Bladder microvascular endothelial cell (primary cell): ENCODE results near the gene HRG. TPM values are rescaled to one million over a fixed set of nuclear protein-coding genes. Genes with fewer than 3 reads are reported as not detected.

ENCODE experiments used
- total RNA-seq: library from RNA; depleted of rRNA; stranded (reverse); fragments of >200 nt; gene quantifications from 2 replicates; pipeline ENCODE4 v1.2.3, GENCODE V29; 2014

HRG gene, protein sequence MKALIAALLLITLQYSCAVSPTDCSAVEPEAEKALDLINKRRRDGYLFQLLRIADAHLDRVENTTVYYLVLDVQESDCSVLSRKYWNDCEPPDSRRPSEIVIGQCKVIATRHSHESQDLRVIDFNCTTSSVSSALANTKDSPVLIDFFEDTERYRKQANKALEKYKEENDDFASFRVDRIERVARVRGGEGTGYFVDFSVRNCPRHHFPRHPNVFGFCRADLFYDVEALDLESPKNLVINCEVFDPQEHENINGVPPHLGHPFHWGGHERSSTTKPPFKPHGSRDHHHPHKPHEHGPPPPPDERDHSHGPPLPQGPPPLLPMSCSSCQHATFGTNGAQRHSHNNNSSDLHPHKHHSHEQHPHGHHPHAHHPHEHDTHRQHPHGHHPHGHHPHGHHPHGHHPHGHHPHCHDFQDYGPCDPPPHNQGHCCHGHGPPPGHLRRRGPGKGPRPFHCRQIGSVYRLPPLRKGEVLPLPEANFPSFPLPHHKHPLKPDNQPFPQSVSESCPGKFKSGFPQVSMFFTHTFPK
- total RNA-seq: not detected in 2 replicates

GRCh38 chr3:186665625-186666188 is at the start of gene HRG:
TSS of gene HRG (plus strand) at chr3:186666014. CDS start at chr3:186666032, 18 bp downstream.

DNA sequence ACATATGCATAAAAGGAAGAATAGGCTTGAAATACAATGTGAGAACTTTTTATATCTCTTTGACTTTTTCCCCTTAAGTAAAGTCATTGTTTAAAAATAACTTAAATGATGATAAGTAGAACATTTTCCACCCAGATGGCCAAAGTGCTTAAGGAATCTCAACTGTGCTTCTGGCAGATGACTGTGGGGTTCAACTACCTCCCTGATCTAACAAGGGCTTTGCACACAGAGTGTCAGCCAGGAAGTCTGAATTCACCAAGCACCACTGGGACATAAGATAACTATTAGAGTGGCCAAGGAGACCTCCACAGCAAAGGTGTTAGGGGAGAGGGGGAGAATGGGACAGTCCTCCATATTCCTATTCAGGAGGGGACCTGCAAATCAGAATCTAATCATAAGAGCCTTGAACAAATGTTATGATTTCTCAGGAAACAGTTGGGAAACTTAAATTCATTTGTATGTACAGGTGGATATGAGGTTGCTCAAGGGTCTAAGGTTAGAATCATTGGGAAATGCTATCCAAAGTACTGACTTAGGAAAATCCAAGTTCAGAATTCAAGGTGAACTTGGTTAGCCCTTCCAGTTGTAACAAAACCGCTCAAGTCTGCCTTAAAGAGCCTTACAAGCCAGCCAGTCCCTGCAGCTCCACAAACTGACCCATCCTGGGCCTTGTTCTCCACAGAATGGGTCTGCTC is 25.9 kb upstream of the HRG start, which contains the start of gene FETUB:
FETUB (plus strand) TSS at position 622 of the 695 bp plus-strand sequence; CDS start at position 684, 62 bp downstream.

DNA sequence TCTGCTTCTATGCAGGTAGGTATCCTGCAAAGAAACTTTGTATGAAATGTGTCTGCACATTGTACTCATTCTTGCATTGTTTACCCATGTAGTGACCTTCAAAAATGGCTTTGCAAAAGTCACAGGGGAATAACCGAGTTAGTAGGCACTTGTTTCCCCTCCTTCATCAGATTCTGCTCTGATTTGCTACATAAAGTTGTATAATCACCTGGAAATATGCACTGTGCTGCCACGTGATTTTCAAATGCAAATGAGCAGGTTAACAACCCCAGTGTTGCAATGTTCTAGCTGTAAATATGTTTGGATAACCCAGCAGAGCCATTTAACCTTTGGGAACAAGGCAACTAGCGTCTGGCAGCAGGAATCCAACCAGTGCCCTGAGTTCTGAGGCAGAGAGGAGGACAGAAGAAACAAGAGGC is 51.2 kb downstream of the HRG start, which contains the start of gene KNG1:
KNG1 (plus strand) TSS at position 321 of the 419 bp plus-strand sequence. CDS start 184 bp downstream, outside the sequence.

Other genes starting within 250 kb of the HRG start
- 0.49 and 2.4 TPM in 2 replicates for gene CRYGS, start 121.6 kb upstream of the HRG start, total RNA-seq
- gene TBCCD1, start 98.7 kb upstream of the HRG start, total RNA-seq: 14.4 and 19.6 TPM in 2 replicates
- gene DNAJB11, start 95.3 kb upstream of the HRG start, total RNA-seq: 46.5 and 68.8 TPM in 2 replicates
- gene AHSG, start 53.0 kb upstream of the HRG start, total RNA-seq: not detected in 2 replicates
- gene FETUB, start 25.6 kb upstream of the HRG start, total RNA-seq: not detected in 2 replicates
- gene KNG1, start 51.3 kb downstream of the HRG start, total RNA-seq: not detected in 2 replicates
- gene EIF4A2, start 117.6 kb downstream of the HRG start, total RNA-seq: 344 and 803 TPM in 2 replicates
- gene RFC4, start 140.5 kb downstream of the HRG start, total RNA-seq: 19.2 and 20.6 TPM in 2 replicates
- gene ADIPOQ, start 176.7 kb downstream of the HRG start, total RNA-seq: not detected in 2 replicates